GM19455 (cell line): ENCODE measurements around the gene PLEK.

ENCODE experiments used
- ATAC-seq: cut with Tn5 transposase; IDR thresholded peaks from one replicate; pipeline ENCODE4 v1.9.1; 2021; ENCODE audit not compliant: unreplicated experiment

The PLEK gene

GRCh38 chr2:68414452-68414851 is 49.4 kb downstream of the PLEK start:
- no peak for ATAC-seq

GRCh38 chr2:68414876-68415275 is 49.8 kb downstream of the PLEK start:
- no peak for ATAC-seq

GRCh38 chr2:68415521-68415920 is 50.4 kb downstream of the PLEK start:
- no peak for ATAC-seq

GRCh38 chr2:68416081-68416675 is 51.1 kb downstream of the PLEK start:
- ATAC-seq, result no peak

- no peak for ATAC-seq
Observed at GRCh38 chr2:68417926-68418325, 52.8 kb downstream of the PLEK start.

- ATAC-seq, result no peak
Observed at GRCh38 chr2:68418419-68418818, 53.3 kb downstream of the PLEK start.

GRCh38 chr2:68418855-68419254 is 53.8 kb downstream of the PLEK start:
- ATAC-seq, result no peak

GRCh38 chr2:68420254-68420910 is 55.3 kb downstream of the PLEK start:
- no peak for ATAC-seq

GRCh38 chr2:68423966-68424650 is 59.0 kb downstream of the PLEK start:
- ATAC-seq, result peak; percentile 69

GRCh38 chr2:68425503-68425902 is 60.4 kb downstream of the PLEK start:
- ATAC-seq, result no peak

- no peak for ATAC-seq
Observed at GRCh38 chr2:68426446-68426845, 61.4 kb downstream of the PLEK start.

GRCh38 chr2:68426848-68427579 is 61.9 kb downstream of the PLEK start:
- ATAC-seq, result peak; percentile 31

GRCh38 chr2:68428126-68428525 is 63.0 kb downstream of the PLEK start:
- ATAC-seq, result no peak

GRCh38 chr2:68428746-68429145 is 63.7 kb downstream of the PLEK start:
- no peak for ATAC-seq

GRCh38 chr2:68429311-68429826 is 64.3 kb downstream of the PLEK start:
- no peak for ATAC-seq

GRCh38 chr2:68431316-68431972 is 66.4 kb downstream of the PLEK start:
- no peak for ATAC-seq

GRCh38 chr2:68432696-68433658 is 67.9 kb downstream of the PLEK start:
- no peak for ATAC-seq

- ATAC-seq, result no peak
Observed at GRCh38 chr2:68434981-68435380, 69.9 kb downstream of the PLEK start.

GRCh38 chr2:68435615-68436014 is 70.5 kb downstream of the PLEK start:
- no peak for ATAC-seq

- ATAC-seq, result no peak
Observed at GRCh38 chr2:68436270-68436669, 71.2 kb downstream of the PLEK start.
